PC-9 (cell line): Measurements from ENCODE around the gene CEP350. TPM values are rescaled to one million over a fixed set of nuclear protein-coding genes. Genes with fewer than 3 reads are reported as not detected.

ENCODE experiments used
- BruUV-seq: library from RNA; stranded (reverse); fragments of 400-500 nt; replicated peaks from 2 replicates; lab custom pipeline; 2021; lab: Mats Ljungman, UMichigan
- CTCF ChIA-PET: fragments of 300-600 bp; sonication (Branson Sonifier 250); formaldehyde crosslinking; loops from one replicate; lab custom pipeline; 2022; ENCODE audit warnings: antibody characterized with exemption; lab: Charles Lee
- POLR2A ChIA-PET: fragments of 300-600 bp; sonication (Branson Sonifier 250); formaldehyde crosslinking; loops from one replicate; lab custom pipeline; 2022; ENCODE audit warnings: antibody characterized with exemption; ENCODE audit not compliant: unreplicated experiment; lab: Charles Lee
- DNase-seq, 2 experiments: peaks; one replicate each; pipeline versions ENCODE4 v3.0.0 to v3.0.0-alpha.2; 2015 to 2022; ENCODE audit warnings: mixed read lengths in 1 of 2
- H2AFZ ChIP-seq: fragments of 200-600 bp; sonication (generic); 2 replicates; pipeline ENCODE4 v1.8.1; 2017; ENCODE audit warnings: antibody characterized with exemption
- H3F3A ChIP-seq: fragments of 200-600 bp; sonication (generic); 2 replicates; pipeline ENCODE4 v1.8.1; 2017; ENCODE audit warnings: antibody characterized with exemption, mild to moderate bottlenecking, low read depth; ENCODE audit not compliant: insufficient read depth
- H3K27ac ChIP-seq: fragments of 200-600 bp; sonication (generic); 2 replicates; pipeline ENCODE4 v1.6.1; 2016; ENCODE audit warnings: mixed run types
- H3K27me3 ChIP-seq: fragments of 200-600 bp; sonication (generic); 2 replicates; pipeline ENCODE4 v1.6.1; 2016; ENCODE audit warnings: low read depth, mixed run types; ENCODE audit not compliant: insufficient read depth
- H3K36me3 ChIP-seq: fragments of 200-600 bp; sonication (generic); 2 replicates; pipeline ENCODE4 v1.6.1; 2016; ENCODE audit warnings: low read depth, mixed run types
- H3K4me1 ChIP-seq: fragments of 200-600 bp; sonication (generic); replicated peaks from 2 replicates; pipeline ENCODE4 v1.6.1; 2016; ENCODE audit warnings: mixed run types; ENCODE audit not compliant: insufficient read depth
- H3K4me2 ChIP-seq: fragments of 200-600 bp; sonication (generic); 2 replicates; pipeline ENCODE4 v1.6.1; 2017; ENCODE audit warnings: mixed run types
- H3K4me3 ChIP-seq: fragments of 200-600 bp; sonication (generic); 2 replicates; pipeline ENCODE4 v1.6.1; 2016; ENCODE audit warnings: mixed run types
- H3K79me2 ChIP-seq: fragments of 200-600 bp; sonication (generic); 2 replicates; pipeline ENCODE4 v1.6.1; 2017; ENCODE audit warnings: low read depth, mixed run types
- H3K9me2 ChIP-seq: fragments of 200-600 bp; sonication (generic); 2 replicates; pipeline ENCODE4 v1.8.1; 2017; ENCODE audit warnings: mild to moderate bottlenecking; ENCODE audit not compliant: insufficient read depth
- H3K9me3 ChIP-seq: fragments of 200-600 bp; sonication (generic); 2 replicates; pipeline ENCODE4 v1.8.1; 2016; ENCODE audit warnings: low read depth; ENCODE audit not compliant: insufficient read depth
- H4K20me1 ChIP-seq: fragments of 200-600 bp; sonication (generic); 2 replicates; pipeline ENCODE4 v1.8.1; 2017; ENCODE audit not compliant: insufficient read depth
- CTCF ChIP-seq: fragments of 200-600 bp; sonication (generic); conservative IDR thresholded peaks from 2 replicates; pipeline ENCODE4 v1.6.1; 2017; ENCODE audit warnings: mixed run types, antibody characterized with exemption, mild to moderate bottlenecking, moderate library complexity
- EZH2 ChIP-seq: fragments of 200-600 bp; sonication (generic); IDR thresholded peaks from 2 replicates; pipeline ENCODE4 v1.8.0; 2017; ENCODE audit warnings: antibody characterized with exemption, low read depth
- intact Hi-C: fragments of 100-400 bp; cut with micrococcal nuclease; formaldehyde crosslinking; loops from one replicate; pipeline ENCODE4 v1.10.0; 2022; ENCODE audit not compliant: unreplicated experiment
- total RNA-seq: library from RNA; stranded (reverse); gene quantifications from 2 replicates; pipeline ENCODE4 v1.2.3, GENCODE V29; 2021

The CEP350 gene
- total RNA-seq, 1 experiment from 2014 or later: 30.6 TPM

GRCh38 chr1:179941454-179941853, 13.2 kb upstream of the CEP350 start:
- H4K20me1 ChIP-seq: no peaks in the 10 kb centered on the region
- H3F3A ChIP-seq: peaks cover 4% of the 10 kb centered on the region; the same call in 1 of the 2 replicates
- peaks cover 7% of the 10 kb centered on the region; the same call in 1 of the 2 replicates for H3K4me1 ChIP-seq
- no TSS peak for BruUV-seq
- no peaks in the 10 kb centered on the region for H3K9me3 ChIP-seq
- no peak overlapping the region for H3K4me2 ChIP-seq
- DNase-seq: no peak
- H3K36me3 ChIP-seq: no peaks in the 10 kb centered on the region
- no peaks in the 10 kb centered on the region for H3K27me3 ChIP-seq
- no peaks in the 10 kb centered on the region for H3K9me2 ChIP-seq
- H3K27ac ChIP-seq: no peak overlapping the region
- H2AFZ ChIP-seq: no peak overlapping the region
- intact Hi-C loops: no loop called here
- H3K79me2 ChIP-seq: no peaks in the 10 kb centered on the region
- POLR2A ChIA-PET: no interaction called here
- CTCF ChIA-PET: no interaction called here
- TF ChIP-seq CTCF (no peak), EZH2 (no peak)
- no peak overlapping the region for H3K4me3 ChIP-seq

- Histone ChIP-seq H3F3A (peaks cover 10% of the 10 kb centered on the region; the same call in 1 of the 2 replicates), H3K4me3 (no peak overlapping the region), H3K27ac (no peak overlapping the region), H4K20me1 (peaks cover 3% of the 10 kb centered on the region; the same call in 1 of the 2 replicates), H3K79me2 (peaks cover 9% of the 10 kb centered on the region), H3K9me2 (no peaks in the 10 kb centered on the region), H2AFZ (no peak overlapping the region), H3K36me3 (no peaks in the 10 kb centered on the region), H3K27me3 (no peaks in the 10 kb centered on the region), H3K4me2 (no peak overlapping the region), H3K4me1 (no peaks in the 10 kb centered on the region; the same call in 1 of the 2 replicates), H3K9me3 (no peaks in the 10 kb centered on the region)
- BruUV-seq: no TSS peak
- no peak for DNase-seq
- CTCF ChIA-PET: no interaction called here
- intact Hi-C loops: no loop called here
- no peak for TF ChIP-seq EZH2
- no peak for TF ChIP-seq CTCF
- POLR2A ChIA-PET: no interaction called here
These were observed 4.0 kb upstream of the CEP350 start for GRCh38 chr1:179950651-179951050.

- Histone ChIP-seq H3K36me3 (no peaks in the 10 kb centered on the region), H3K4me1 (peaks cover 9% of the 10 kb centered on the region), H3K79me2 (peaks cover 18% of the 10 kb centered on the region), H3K4me2 (no peak overlapping the region), H4K20me1 (peaks cover 10% of the 10 kb centered on the region; the same call in 1 of the 2 replicates), H3F3A (peaks cover 10% of the 10 kb centered on the region; the same call in 1 of the 2 replicates), H2AFZ (no peak overlapping the region), H3K9me2 (no peaks in the 10 kb centered on the region), H3K4me3 (no peak overlapping the region), H3K27ac (no peak overlapping the region), H3K27me3 (no peaks in the 10 kb centered on the region), H3K9me3 (no peaks in the 10 kb centered on the region)
- intact Hi-C loops: no loop called here
- no peak for TF ChIP-seq CTCF
- no peak for TF ChIP-seq EZH2
- ChIA-PET CTCF (no interaction called here), POLR2A (no interaction called here)
- BruUV-seq: no TSS peak
- DNase-seq: no peak
These were observed 3.0 kb upstream of the CEP350 start for GRCh38 chr1:179951383-179952144.
